Activated CD8-positive, alpha-beta T cell treated with anti-CD3 and anti-CD28 coated beads for 36 hours (primary cell): ENCODE measurements around the gene ENAH. TPM values are rescaled to one million over a fixed set of nuclear protein-coding genes. Genes with fewer than 3 reads are reported as not detected.

Experiments used
- ATAC-seq: fragments of 200-7000 bp; cut with Tn5 transposase; one replicate; pipeline ENCODE4 v1.10.0; 2021; ENCODE audit warnings: mild to moderate bottlenecking, moderate library complexity
- CTCF ChIA-PET: fragments of 350-600 bp; sonication (Branson Sonifier 250); formaldehyde crosslinking; loops from one replicate; lab custom pipeline; 2021; ENCODE audit warnings: antibody characterized with exemption; lab: Charles Lee
- POLR2A ChIA-PET: fragments of 350-600 bp; sonication (Branson Sonifier 250); formaldehyde crosslinking; loops from one replicate; lab custom pipeline; 2021; ENCODE audit warnings: antibody characterized with exemption; lab: Charles Lee
- DNase-seq: peaks from one replicate; pipeline ENCODE4 v3.0.0-alpha.2; 2020
- H3K27ac Mint-ChIP-seq: one replicate; pipeline ENCODE4 v1.8.0; 2021; ENCODE audit warnings: mild to moderate bottlenecking, mixed read lengths
- H3K27me3 Mint-ChIP-seq: one replicate; pipeline ENCODE4 v1.8.0; 2021; ENCODE audit warnings: mixed read lengths
- H3K36me3 Mint-ChIP-seq: one replicate; pipeline ENCODE4 v1.8.0; 2021; ENCODE audit warnings: low read depth, mixed read lengths
- H3K4me1 Mint-ChIP-seq: one replicate; pipeline ENCODE4 v1.8.0; 2021; ENCODE audit warnings: low read depth, mixed read lengths
- H3K4me3 Mint-ChIP-seq: one replicate; pipeline ENCODE4 v1.8.0; 2021; ENCODE audit warnings: mild to moderate bottlenecking, moderate library complexity, mixed read lengths
- H3K9me3 Mint-ChIP-seq: one replicate; pipeline ENCODE4 v1.8.0; 2021; ENCODE audit warnings: mixed read lengths
- intact Hi-C: fragments of 100-400 bp; cut with micrococcal nuclease; formaldehyde crosslinking; loops from one replicate; pipeline ENCODE4 v1.10.0; 2022
- total RNA-seq, 2 experiments: library from RNA; stranded (reverse); gene quantifications; one replicate each; pipeline ENCODE4 v1.2.3, GENCODE V29; 2021
- TF ChIP-seq, protein P1 (sequence below): fragments of 200-600 bp; IDR thresholded peaks from one replicate; pipeline ENCODE4 v1.8.0; 2022; ENCODE audit warnings: antibody characterized with exemption, mild to moderate bottlenecking

Gene ENAH
- total RNA-seq, 2 experiments from 2014 or later: 0.51 to 0.65 TPM

DNA sequence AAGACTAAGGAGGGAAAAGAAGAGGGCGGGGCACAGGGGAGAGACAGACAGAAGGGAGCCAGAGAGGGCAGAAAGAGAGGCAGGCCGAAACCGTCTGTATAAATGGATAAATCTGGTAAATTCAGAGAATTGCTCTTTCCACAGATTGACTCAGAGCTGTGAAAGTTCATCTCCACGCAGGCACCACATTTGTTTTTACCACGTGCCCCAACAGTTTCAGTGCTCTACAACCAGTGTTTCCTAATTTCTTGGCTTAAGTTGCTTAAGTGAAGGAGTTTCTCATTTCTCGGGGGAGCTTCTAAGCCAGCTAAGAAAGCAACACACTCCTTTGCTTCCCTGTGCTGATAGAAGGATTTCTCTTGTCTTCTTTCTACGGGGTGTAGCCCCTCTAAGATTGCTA, 87.1 kb downstream of the ENAH start:
- CTCF ChIA-PET: no interaction called here
- intact Hi-C loops: no loop called here
- ATAC-seq (no peak), DNase-seq (no peak)
- Mint-ChIP-seq H3K27me3 (peaks cover 1% of the 10 kb centered on the region), H3K27ac (no peak overlapping the region), H3K9me3 (no peaks in the 10 kb centered on the region), H3K4me1 (no peaks in the 10 kb centered on the region), H3K36me3 (no peaks in the 10 kb centered on the region), H3K4me3 (no peak overlapping the region)
- TF ChIP-seq, protein P1, sequence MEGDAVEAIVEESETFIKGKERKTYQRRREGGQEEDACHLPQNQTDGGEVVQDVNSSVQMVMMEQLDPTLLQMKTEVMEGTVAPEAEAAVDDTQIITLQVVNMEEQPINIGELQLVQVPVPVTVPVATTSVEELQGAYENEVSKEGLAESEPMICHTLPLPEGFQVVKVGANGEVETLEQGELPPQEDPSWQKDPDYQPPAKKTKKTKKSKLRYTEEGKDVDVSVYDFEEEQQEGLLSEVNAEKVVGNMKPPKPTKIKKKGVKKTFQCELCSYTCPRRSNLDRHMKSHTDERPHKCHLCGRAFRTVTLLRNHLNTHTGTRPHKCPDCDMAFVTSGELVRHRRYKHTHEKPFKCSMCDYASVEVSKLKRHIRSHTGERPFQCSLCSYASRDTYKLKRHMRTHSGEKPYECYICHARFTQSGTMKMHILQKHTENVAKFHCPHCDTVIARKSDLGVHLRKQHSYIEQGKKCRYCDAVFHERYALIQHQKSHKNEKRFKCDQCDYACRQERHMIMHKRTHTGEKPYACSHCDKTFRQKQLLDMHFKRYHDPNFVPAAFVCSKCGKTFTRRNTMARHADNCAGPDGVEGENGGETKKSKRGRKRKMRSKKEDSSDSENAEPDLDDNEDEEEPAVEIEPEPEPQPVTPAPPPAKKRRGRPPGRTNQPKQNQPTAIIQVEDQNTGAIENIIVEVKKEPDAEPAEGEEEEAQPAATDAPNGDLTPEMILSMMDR: no peak
- POLR2A ChIA-PET: no interaction called here

DNA sequence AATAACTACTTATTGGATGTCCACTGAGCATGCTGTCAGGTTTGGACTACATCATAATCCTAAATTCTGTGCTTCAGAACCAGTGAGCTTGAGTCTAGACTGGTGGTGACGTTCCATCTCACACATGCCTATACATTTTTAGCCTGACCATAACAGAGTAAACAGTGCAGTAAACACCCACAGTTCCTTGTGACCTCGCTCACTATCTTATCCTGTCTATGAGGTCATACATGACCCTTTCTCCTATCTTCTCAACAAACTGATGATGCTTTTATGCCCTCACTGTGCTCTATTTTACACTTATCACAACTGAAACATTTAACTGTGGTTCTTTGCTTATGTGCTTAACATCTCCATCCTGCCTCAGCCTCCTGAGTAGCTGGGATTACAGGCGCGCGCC, 91.2 kb downstream of the ENAH start:
- Mint-ChIP-seq H3K4me1 (no peaks in the 10 kb centered on the region), H3K27ac (no peak overlapping the region), H3K4me3 (no peak overlapping the region), H3K27me3 (peaks cover 3% of the 10 kb centered on the region), H3K9me3 (peaks cover 3% of the 10 kb centered on the region), H3K36me3 (no peaks in the 10 kb centered on the region)
- TF ChIP-seq, protein P1: no peak
- intact Hi-C loops: no loop called here
- ChIA-PET CTCF (no interaction called here), POLR2A (no interaction called here)
- DNase-seq: no peak
- ATAC-seq: no peak

DNA sequence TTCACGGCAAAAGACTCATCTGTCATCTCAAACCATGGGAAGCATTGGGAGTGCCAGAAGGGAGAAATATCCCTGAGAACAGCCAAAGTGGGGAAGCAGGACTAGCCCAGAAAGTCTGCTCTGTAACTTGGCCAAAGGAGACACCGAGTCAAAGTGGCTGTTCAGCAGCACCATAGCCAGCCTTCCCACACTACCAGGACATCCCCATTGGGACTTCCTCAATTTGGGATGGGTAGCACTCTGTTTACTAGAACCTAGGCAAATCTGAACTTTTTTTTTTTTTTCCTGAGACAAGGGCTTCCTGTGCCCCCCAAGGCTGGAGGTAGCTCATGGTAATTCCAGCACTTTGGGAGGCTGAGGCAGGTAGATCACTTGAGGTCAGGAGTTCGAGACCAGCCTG, 93.0 kb downstream of the ENAH start:
- Mint-ChIP-seq H3K27me3 (peaks cover 3% of the 10 kb centered on the region), H3K27ac (no peak overlapping the region), H3K36me3 (no peaks in the 10 kb centered on the region), H3K9me3 (peaks cover 3% of the 10 kb centered on the region), H3K4me3 (no peak overlapping the region), H3K4me1 (no peaks in the 10 kb centered on the region)
- POLR2A ChIA-PET: no interaction called here
- TF ChIP-seq, protein P1: no peak
- intact Hi-C loops: loop anchor here (10.0 kb wide), 1 partner anchor 415 kb away; no protein-coding TSS in a partner anchor
- CTCF ChIA-PET: interaction anchor here (1.2 kb wide), 1 partner anchor 14 kb away, joined by 4 read pairs; no protein-coding TSS in a partner anchor
- ATAC-seq (no peak), DNase-seq (no peak)

DNA sequence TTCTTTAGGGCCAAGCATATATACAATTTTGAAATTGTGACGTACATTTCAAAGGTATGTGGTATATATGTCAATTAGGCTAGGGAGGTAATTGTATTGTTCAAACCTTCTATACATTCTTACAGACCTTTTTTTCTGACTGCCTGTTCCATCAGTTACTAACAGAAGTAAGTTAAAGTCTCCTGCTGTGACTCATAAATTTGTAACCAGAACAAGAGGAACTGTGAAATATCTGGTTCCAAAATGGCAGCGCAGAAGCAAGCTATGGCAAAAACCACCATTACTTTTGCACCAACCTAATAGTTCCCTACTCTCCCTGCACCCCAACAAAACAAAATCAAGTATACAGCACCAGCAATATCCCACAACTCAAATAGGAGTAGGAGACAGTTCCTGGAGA, 93.6 kb downstream of the ENAH start:
- H3K4me3 Mint-ChIP-seq: no peak overlapping the region
- CTCF ChIA-PET: no interaction called here
- intact Hi-C loops: loop anchor here (10.0 kb wide), 1 partner anchor 415 kb away; no protein-coding TSS in a partner anchor
- POLR2A ChIA-PET: no interaction called here
- DNase-seq (no peak), ATAC-seq (no peak)
- no peaks in the 10 kb centered on the region for H3K4me1 Mint-ChIP-seq
- H3K27ac Mint-ChIP-seq: no peak overlapping the region
- TF ChIP-seq, protein P1: no peak
- peaks cover 3% of the 10 kb centered on the region for H3K9me3 Mint-ChIP-seq
- peaks cover 3% of the 10 kb centered on the region for H3K27me3 Mint-ChIP-seq
- no peaks in the 10 kb centered on the region for H3K36me3 Mint-ChIP-seq

DNA sequence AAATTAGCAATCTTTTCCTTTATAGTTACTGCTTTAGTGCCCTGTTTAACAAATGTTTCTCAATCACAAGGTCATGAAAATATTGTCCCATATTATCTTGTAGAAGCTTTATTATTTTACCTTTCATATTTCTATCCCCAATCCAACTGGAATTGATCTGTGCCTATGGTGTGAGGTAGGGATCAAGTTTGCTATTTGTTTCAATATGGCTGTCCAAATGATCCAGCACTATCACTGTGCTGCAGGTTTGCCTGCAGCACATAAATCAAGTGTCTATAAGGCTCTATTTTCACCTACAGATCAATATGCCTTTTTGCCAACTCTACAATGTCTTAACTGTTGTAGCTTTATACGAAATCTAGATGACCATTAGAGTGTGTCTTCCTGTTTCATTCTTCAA, 96.2 kb downstream of the ENAH start:
- Mint-ChIP-seq H3K4me3 (no peak overlapping the region), H3K4me1 (no peaks in the 10 kb centered on the region)
- TF ChIP-seq, protein P1: no peak

More for the DNA sequence above, 96.2 kb downstream of the ENAH start:
- POLR2A ChIA-PET: no interaction called here
- H3K9me3 Mint-ChIP-seq: peaks cover 3% of the 10 kb centered on the region
- CTCF ChIA-PET: interaction anchor here (1.3 to 1.9 kb wide), 4 partner anchors 82 to 354 kb away, joined by 3 to 7 read pairs (median 4); partner anchors contain the start of gene SRP9
- intact Hi-C loops: loop anchor here (10.0 kb wide), 1 partner anchor 418 kb away; no protein-coding TSS in a partner anchor
- H3K27ac Mint-ChIP-seq: no peak overlapping the region
- ATAC-seq: no peak
- H3K36me3 Mint-ChIP-seq: no peaks in the 10 kb centered on the region
- DNase-seq: no peak
- H3K27me3 Mint-ChIP-seq: peaks cover 4% of the 10 kb centered on the region
